ENCODE data around the gene LNX1.

DNA sequence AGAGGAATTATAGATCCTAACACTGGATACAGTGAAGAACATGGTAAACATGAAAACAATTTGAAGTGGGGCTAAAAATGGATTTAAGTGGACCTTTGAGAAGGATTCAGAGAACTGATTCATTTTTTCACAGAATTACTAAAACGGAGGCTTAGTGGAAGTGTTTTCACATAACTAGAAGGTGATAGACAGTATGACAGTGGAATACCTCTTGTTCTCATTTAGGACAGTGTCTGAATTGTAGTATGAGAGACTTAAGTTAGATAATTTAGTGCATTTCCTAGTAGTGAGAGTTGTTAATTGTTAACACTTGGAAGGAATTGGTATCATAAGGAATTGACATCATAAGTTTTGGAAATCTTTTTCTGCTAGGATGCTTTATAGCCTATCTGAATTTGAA lies 149.7 kb downstream of the LNX1 start:
- TF ChIP-seq CTCF (conservative IDR thresholded peaks at IDR 0.05 in 1 of 2, IDR thresholded peaks at IDR 0.05 in 1 of 2; ENCODE audit: low read depth in 1 of 2, low read length in 2 of 2), result no peak
- no peak for TF ChIP-seq EZH2 (IDR thresholded peaks at IDR 0.05; ENCODE audit: low read length, missing control alignments)

Measured in fibroblast of lung (primary cell).